ENCODE results near the gene BCAS2. TPM values are rescaled to one million over a fixed set of nuclear protein-coding genes. Genes with fewer than 3 reads are reported as not detected.

The BCAS2 gene
- total RNA-seq, 1 experiment from 2014 or later: 123 TPM

GRCh38 chr1:114558544-114558943 is 22.9 kb downstream of the BCAS2 start:
- DNase-seq (ENCODE audit: low read depth): no peak

GRCh38 chr1:114554577-114554976 is 26.8 kb downstream of the BCAS2 start:
- DNase-seq (ENCODE audit: low read depth): no peak

- no peak for DNase-seq (ENCODE audit: low read depth)
These were observed 29.2 kb downstream of the BCAS2 start for GRCh38 chr1:114552106-114552639.

- no peak for DNase-seq (ENCODE audit: low read depth)
These were observed 30.0 kb downstream of the BCAS2 start for GRCh38 chr1:114551400-114551799.

GRCh38 chr1:114550336-114550735 is 31.1 kb downstream of the BCAS2 start:
- DNase-seq (ENCODE audit: low read depth): no peak

GRCh38 chr1:114549137-114549536 is 32.3 kb downstream of the BCAS2 start:
- no peak for DNase-seq (ENCODE audit: low read depth)

- DNase-seq (ENCODE audit: low read depth): no peak
These were observed 34.3 kb downstream of the BCAS2 start for GRCh38 chr1:114547076-114547475.

GRCh38 chr1:114545796-114546195 is 35.6 kb downstream of the BCAS2 start:
- no peak for DNase-seq (ENCODE audit: low read depth)

- no peak for DNase-seq (ENCODE audit: low read depth)
These were observed 36.1 kb downstream of the BCAS2 start for GRCh38 chr1:114545315-114545714.

GRCh38 chr1:114540821-114541220 is 40.6 kb downstream of the BCAS2 start:
- DNase-seq (ENCODE audit: low read depth): no peak

GRCh38 chr1:114540272-114540671 is 41.1 kb downstream of the BCAS2 start:
- DNase-seq (ENCODE audit: low read depth): no peak

GRCh38 chr1:114536043-114536442 is 45.4 kb downstream of the BCAS2 start:
- no peak for DNase-seq (ENCODE audit: low read depth)

- no peak for DNase-seq (ENCODE audit: low read depth)
These were observed 46.0 kb downstream of the BCAS2 start for GRCh38 chr1:114535401-114535800.

- no peak for DNase-seq (ENCODE audit: low read depth)
These were observed 50.3 kb downstream of the BCAS2 start for GRCh38 chr1:114531094-114531493.

- no peak for DNase-seq (ENCODE audit: low read depth)
These were observed 51.2 kb downstream of the BCAS2 start for GRCh38 chr1:114530224-114530623.

GRCh38 chr1:114524944-114525343 is 56.5 kb downstream of the BCAS2 start:
- no peak for DNase-seq (ENCODE audit: low read depth)

GRCh38 chr1:114522264-114522575 is 59.2 kb downstream of the BCAS2 start:
- DNase-seq (ENCODE audit: low read depth): no peak

- no peak for DNase-seq (ENCODE audit: low read depth)
These were observed 59.8 kb downstream of the BCAS2 start for GRCh38 chr1:114521396-114522263.

Other genes starting within 250 kb of the BCAS2 start
- 33.3 and 36.2 TPM in 2 replicates for gene TRIM33, start 70.4 kb downstream of the BCAS2 start, total RNA-seq (2014; rRNA removed; shearing (Covaris generic))
- 2.0 and 3.2 TPM in 2 replicates for gene DENND2C, start 88.4 kb upstream of the BCAS2 start, total RNA-seq (2014; rRNA removed; shearing (Covaris generic))
- gene AMPD1, start 113.9 kb upstream of the BCAS2 start, total RNA-seq (2014; rRNA removed; shearing (Covaris generic)): not detected in 2 replicates
- 164 and 172 TPM in 2 replicates for gene NRAS, start 135.2 kb upstream of the BCAS2 start, total RNA-seq (2014; rRNA removed; shearing (Covaris generic))
- 1,171 and 1,260 TPM in 2 replicates for gene CSDE1, start 176.4 kb upstream of the BCAS2 start, total RNA-seq (2014; rRNA removed; shearing (Covaris generic))
- 107 and 116 TPM in 2 replicates for gene SIKE1, start 199.1 kb upstream of the BCAS2 start, total RNA-seq (2014; rRNA removed; shearing (Covaris generic))